Measurements from ENCODE around the gene KRTAP10-4. TPM values are rescaled to one million over a fixed set of nuclear protein-coding genes. Genes with fewer than 3 reads are reported as not detected.
"Not testable (repeated sequence)": the region's sequence is repeated elsewhere in the genome, so short reads cannot be mapped to it uniquely, and the experiment has no call there.

KRTAP10-4 gene
- total and polyA plus RNA-seq, 2 donors: not detected

DNA sequence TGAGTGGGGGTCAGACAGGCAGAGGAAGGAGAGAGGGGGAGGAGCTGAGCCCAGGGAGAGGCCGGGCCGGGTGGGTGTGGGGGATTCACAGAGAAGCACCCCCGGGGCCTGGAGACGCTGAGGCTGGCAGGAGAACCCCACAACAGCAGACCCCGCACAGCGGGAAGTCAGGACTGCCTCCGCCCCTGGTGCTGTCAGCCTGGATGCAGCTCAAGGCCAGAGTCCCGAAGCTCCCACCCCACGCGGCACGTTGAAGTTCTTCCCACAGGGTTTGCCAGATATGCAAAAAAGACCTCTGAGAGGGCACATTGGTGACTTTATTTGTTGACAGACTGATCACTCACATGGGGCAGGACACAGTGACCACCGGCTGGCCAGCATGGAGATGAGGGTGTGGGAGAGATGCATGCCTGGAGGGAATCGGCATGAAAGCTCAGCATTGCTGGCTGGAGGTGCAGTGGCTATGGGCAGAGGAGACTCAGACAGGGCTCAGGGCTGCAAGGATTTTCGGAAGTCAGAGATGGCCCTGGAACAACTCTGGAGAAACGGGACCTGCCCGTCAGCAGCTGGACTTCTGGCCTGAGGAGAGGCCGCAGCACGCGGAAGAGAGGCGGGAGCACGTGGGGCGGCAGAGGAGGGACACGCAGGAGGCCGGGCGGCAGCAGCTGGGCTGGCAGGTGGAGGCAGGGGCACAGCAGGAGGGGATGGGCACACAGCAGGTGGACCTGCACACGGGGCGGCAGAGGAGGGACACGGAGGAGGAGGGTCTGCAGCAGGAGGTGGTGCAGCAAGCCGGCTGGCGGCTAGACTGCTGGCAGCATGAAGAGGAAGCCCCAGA, 15.8 kb upstream of the KRTAP10-4 start:
- no peaks in the 10 kb centered on the region for H3K4me1 ChIP-seq (ENCODE audit: insufficient read depth)
- no peaks in the 10 kb centered on the region for H3K36me3 ChIP-seq (ENCODE audit: insufficient read depth)
- no peak overlapping the region for H3K27ac ChIP-seq (ENCODE audit: low read depth)
- 47% methylated on average over 30 of the region's 30 CpGs for WGBS
- no peak overlapping the region for H3K4me3 ChIP-seq (ENCODE audit: low read depth, low read length)
- no peak for DNase-seq (ENCODE audit: extremely low spot score)

DNA sequence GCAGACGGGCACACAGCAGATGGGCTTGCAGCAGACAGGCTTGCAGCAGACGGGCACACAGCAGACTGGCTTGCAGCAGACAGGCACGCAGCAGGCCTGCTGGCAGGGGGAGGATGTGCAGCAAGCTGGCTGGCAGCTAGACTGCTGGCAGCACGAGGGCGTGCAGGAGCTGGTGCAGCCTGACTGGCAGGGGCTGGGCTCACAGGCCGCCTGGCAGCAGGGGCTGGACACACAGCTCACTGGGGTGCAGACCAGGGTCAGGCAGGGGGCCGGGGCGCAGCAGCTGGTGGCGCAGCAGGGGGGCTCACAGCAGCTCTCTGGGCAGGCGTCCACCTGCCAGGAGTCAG, 15.2 kb upstream of the KRTAP10-4 start:
- not testable (repeated sequence) for H3K27ac ChIP-seq (ENCODE audit: low read depth); H3K4me1 ChIP-seq (ENCODE audit: insufficient read depth); H3K4me3 ChIP-seq (ENCODE audit: low read depth, low read length); H3K36me3 ChIP-seq (ENCODE audit: insufficient read depth); DNase-seq (ENCODE audit: extremely low spot score)
- 65% methylated on average over 10 of the region's 10 CpGs for WGBS

DNA sequence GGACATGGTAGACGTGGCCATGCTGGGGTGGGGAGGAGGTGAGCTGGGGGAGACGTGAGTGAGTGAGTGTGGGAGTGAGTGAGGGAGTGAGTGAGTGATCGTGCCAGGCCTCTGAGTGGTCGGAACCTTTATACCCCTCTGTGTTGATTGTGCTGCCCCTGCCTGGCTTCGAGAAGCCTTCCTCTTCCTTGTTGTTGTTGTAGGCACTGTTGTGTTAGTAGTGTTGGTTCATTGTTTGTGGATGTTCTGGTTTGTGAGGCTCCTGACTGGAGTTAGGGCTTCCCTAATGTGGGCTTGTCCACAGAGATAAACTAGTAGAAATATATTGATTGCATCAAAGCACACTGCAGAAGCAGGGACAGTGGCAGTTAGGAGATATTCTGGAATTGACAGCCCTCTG, 14.8 kb upstream of the KRTAP10-4 start, which contains the start of gene KRTAP10-3:
KRTAP10-3 (minus strand) TSS at position 101 of the 400 bp plus-strand sequence; CDS start at position 21, 80 bp downstream.
- Histone ChIP-seq H3K36me3 (ENCODE audit: insufficient read depth) (no peaks in the 10 kb centered on the region), H3K4me1 (ENCODE audit: insufficient read depth) (no peaks in the 10 kb centered on the region), H3K4me3 (ENCODE audit: low read depth, low read length) (no peak within 1 kb of the TSS), H3K27ac (ENCODE audit: low read depth) (no peak within 1 kb of the TSS)
- DNase-seq (ENCODE audit: extremely low spot score): no peak
- whole genome bisulfite sequencing: 53% methylated on average over 5 of the region's 5 CpGs

DNA sequence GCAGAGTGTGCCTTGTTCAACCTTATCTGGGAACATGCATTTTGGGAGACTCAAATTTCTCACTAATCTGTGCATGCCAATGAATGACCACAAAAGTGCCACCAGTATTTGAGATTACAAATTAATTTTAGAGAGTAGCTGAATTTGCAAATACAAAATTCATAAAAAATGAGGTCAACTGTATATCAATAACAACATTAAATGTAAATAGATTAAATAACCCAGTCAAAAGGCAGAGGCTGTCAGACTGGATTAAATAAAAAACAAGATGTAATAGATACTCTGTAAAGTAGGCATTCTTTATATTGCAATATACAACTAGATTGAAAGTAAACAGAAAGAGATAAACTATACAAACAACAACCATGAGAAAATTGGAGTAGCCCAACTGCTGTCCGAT, 9.4 kb upstream of the KRTAP10-4 start:
- WGBS: 92% methylated on average over 1 of the region's 1 CpG
- Histone ChIP-seq H3K4me1 (ENCODE audit: insufficient read depth) (no peaks in the 10 kb centered on the region), H3K27ac (ENCODE audit: low read depth) (no peak overlapping the region), H3K4me3 (ENCODE audit: low read depth, low read length) (no peak overlapping the region), H3K36me3 (ENCODE audit: insufficient read depth) (no peaks in the 10 kb centered on the region)
- no peak for DNase-seq (ENCODE audit: extremely low spot score)

DNA sequence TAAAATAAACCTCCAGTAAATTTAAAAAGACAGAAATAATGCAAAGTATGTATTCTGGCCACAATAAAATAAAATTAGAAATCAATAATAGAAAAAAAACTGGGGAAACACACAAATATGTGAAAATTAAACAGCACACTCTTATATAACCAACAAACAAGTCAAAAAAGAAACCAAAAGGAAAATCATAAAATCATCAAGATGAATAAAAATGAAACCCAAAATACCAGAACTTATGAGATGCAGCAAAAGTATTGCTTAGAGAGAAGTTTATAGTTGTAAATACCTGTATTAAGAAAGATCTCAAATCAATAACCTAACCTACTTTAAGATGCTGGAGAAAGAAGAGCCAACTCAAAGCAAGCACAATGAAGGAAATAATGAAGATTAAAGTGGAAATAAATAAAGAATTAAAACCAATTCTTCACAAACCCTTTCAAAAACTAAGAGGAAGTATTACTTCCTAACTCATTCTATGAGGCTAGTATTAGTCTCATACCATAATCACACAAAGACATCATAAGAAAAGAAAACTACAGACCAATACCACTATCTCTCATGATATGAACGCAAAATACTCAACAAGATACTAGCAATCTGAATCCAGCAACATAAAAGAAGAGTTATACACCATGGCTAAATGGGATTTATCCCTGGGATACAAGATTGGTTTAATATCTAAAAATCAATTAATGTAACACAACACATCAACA, 8.5 kb upstream of the KRTAP10-4 start:
- no peak for DNase-seq (ENCODE audit: extremely low spot score)
- no peaks in the 10 kb centered on the region for H3K36me3 ChIP-seq (ENCODE audit: insufficient read depth)
- no peak overlapping the region for H3K27ac ChIP-seq (ENCODE audit: low read depth)
- 37% methylated on average over 1 of the region's 1 CpG for WGBS
- no peaks in the 10 kb centered on the region for H3K4me1 ChIP-seq (ENCODE audit: insufficient read depth)
- no peak overlapping the region for H3K4me3 ChIP-seq (ENCODE audit: low read depth, low read length)

DNA sequence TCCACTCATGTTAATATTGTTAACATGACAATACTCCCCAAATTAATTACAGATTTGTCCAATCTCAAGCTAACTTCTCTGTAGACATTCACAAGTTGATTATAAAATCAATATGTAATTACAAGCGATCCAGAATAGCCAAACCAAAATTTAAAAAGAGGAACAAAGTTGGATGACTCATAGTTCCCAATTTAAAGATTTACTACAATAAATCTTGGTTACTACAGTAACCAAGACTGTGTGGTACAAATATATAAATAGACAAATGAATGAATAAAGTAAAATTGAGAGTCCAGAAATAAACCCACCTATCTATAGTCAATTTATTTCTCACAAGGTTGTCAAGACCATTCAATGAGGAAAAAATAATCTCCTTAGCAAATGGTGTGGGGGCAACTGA, 7.1 kb upstream of the KRTAP10-4 start:
- Histone ChIP-seq H3K4me3 (ENCODE audit: low read depth, low read length) (no peak overlapping the region), H3K36me3 (ENCODE audit: insufficient read depth) (no peaks in the 10 kb centered on the region), H3K27ac (ENCODE audit: low read depth) (no peak overlapping the region), H3K4me1 (ENCODE audit: insufficient read depth) (no peaks in the 10 kb centered on the region)
- no peak for DNase-seq (ENCODE audit: extremely low spot score)
- WGBS: 66% methylated on average over 1 of the region's 1 CpG

DNA sequence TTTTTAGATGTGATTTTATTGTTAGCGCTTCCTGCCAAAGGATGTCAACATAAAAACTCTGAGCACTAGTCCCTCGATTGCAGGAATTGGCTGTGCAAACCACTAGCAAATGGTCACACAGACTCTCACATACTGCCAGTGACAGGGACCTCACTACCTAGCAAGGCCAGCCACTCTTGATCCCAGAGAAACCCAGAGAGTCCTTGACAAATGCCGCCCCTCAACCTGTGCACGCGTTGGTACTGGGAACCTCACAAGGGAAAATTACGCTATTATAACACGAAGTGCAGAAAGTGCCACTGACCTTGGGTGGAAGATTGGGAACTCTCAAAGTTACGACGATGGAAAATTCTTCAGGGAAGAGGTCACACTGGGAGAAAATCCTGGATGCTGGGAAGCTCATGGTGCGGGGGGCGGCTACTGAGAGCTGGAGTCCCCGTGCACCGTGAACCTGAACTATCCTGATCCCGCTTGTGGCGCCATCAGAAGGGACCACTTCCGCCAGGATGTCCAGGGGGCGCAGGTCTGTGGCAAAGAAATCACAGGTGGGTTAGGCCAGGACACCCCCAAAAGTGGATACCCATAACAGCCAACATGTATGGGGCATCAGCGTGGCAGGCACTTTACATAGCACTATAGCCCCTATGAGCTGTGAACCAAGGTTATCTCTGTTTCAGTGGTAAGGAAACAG, 5.9 kb upstream of the KRTAP10-4 start:
- no peak for DNase-seq (ENCODE audit: extremely low spot score)
- WGBS: 91% methylated on average over 18 of the region's 18 CpGs
- Histone ChIP-seq H3K36me3 (ENCODE audit: insufficient read depth) (no peaks in the 10 kb centered on the region), H3K4me3 (ENCODE audit: low read depth, low read length) (no peak overlapping the region), H3K27ac (ENCODE audit: low read depth) (no peak overlapping the region), H3K4me1 (ENCODE audit: insufficient read depth) (no peaks in the 10 kb centered on the region)

DNA sequence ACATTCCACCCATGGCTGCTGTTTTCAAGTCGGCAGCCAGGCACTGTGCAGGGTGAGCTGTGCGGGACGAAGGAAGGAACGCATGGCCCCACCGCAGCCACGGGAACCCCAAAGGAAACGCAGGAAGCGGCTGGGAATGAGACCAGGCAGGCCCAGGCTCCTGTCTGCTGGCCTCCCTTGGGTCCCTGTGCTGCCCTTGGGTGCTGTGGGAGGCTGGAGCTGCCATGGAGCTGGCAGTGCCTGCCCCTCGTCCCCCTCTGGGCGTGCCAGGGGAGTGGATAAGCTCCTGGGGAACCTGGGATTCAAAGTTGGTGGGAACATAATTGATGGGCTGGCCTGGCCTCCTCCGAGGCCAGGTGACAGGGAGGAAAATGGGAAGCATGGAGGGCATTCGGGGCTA, 5.3 kb upstream of the KRTAP10-4 start:
- Histone ChIP-seq H3K27ac (ENCODE audit: low read depth) (no peak overlapping the region), H3K4me1 (ENCODE audit: insufficient read depth) (no peaks in the 10 kb centered on the region), H3K36me3 (ENCODE audit: insufficient read depth) (no peaks in the 10 kb centered on the region), H3K4me3 (ENCODE audit: low read depth, low read length) (no peak overlapping the region)
- WGBS: 79% methylated on average over 12 of the region's 12 CpGs
- no peak for DNase-seq (ENCODE audit: extremely low spot score)

DNA sequence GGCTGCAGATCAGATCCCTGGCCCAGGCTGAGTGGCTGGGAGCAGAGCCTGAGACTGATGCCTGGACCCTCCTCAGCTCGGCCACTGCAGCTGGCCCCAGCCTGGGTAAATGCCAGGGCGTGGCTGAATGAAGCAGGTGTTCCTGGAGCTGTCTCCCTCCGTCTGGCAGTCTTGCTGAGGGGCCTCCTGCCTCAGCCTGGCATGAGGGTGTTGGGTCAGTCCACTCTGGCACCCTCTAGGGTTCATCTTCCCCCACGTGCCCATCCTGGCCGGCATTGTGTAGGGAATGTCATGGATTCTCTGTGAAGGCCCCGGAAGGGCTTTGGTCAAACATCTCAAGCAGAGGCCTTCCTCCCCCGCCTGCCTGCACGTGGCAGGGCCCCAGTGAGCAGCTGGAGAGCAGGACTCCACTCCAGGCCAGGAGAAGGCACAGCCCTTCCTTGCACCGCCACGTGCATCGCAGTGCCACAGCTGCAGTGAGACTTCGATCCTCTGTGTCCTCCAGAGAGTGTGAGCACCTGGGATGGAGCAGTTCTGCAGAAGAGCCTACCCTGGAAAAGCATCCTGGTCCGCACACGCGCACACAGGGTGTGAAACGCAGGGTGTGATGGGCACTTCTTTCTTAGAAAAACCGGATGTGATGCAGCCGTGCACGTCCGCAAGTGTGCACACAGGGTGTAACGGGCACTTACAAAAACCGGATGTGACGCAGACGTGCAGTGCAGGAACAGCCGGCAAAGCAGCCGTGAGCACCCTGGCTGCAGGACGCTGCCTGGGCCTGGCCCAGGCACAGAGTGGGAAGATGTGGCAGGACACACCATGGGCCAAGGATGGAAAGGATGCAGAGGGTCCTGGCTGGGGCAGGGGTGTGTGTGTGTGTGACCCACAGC, 4.6 kb upstream of the KRTAP10-4 start:
- Histone ChIP-seq H3K4me1 (ENCODE audit: insufficient read depth) (no peaks in the 10 kb centered on the region), H3K4me3 (ENCODE audit: low read depth, low read length) (no peak overlapping the region), H3K27ac (ENCODE audit: low read depth) (no peak overlapping the region), H3K36me3 (ENCODE audit: insufficient read depth) (no peaks in the 10 kb centered on the region)
- DNase-seq (ENCODE audit: extremely low spot score): no peak
- 73% methylated on average over 27 of the region's 27 CpGs for WGBS

DNA sequence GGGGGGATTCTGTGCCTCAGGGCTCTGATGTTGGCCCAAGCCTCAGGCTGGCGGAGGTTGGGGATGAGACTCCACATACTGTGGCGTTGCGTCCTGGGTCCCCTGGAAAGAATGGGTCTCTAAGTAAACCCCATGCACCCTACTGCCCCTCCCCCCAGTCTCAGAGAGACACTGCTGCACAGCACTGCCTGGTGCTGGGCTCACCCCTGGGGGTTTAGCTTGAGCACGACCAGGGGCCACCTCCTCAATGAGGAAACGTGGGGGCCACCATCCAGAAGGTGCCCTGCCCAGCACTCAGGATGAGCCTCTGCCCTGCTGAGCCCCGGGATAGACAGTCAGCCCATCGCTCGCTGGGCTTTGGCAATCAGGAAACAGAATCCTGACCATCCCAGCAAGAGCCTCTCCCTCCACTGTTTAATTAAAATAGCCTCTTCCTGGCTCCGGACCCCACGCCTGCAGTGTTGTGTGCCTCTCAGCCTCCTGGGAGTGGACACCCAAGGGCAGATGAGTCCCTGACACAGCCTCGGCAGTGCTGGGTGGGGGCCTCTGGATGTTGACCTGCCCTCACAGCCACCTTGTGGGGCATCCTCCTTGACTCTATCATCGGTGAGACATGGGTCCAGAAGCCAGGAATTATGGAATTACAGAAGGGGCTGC, 3.5 kb upstream of the KRTAP10-4 start:
- no peak for DNase-seq (ENCODE audit: extremely low spot score)

DNA sequence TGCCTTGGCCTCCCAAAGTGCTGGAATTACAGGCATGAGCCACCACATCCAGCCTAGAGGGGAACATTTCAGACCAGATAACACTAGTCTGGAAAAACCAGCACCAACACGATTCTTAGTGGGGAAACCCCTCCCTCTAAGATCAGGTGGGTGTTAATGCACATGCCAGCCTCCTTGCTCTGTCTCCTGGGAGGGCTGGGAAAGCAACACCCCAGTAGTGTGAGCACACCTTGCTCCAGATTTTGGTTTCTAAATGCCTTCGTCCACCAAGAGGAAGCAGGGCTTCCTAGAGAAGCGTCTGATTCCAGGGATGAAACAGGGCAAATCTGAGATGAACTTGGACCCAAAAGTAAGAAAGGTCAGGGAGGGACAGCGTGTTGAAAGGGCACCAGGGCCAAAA, 2.2 kb upstream of the KRTAP10-4 start:
- Histone ChIP-seq H3K36me3 (ENCODE audit: insufficient read depth) (no peaks in the 10 kb centered on the region), H3K4me3 (ENCODE audit: low read depth, low read length) (no peak overlapping the region), H3K4me1 (ENCODE audit: insufficient read depth) (no peaks in the 10 kb centered on the region), H3K27ac (ENCODE audit: low read depth) (no peak overlapping the region)
- no peak for DNase-seq (ENCODE audit: extremely low spot score)
- WGBS: 78% methylated on average over 4 of the region's 4 CpGs

More for the DNA sequence above, 3.5 kb upstream of the KRTAP10-4 start:
- H3K36me3 ChIP-seq (ENCODE audit: insufficient read depth): no peaks in the 10 kb centered on the region
- H3K4me1 ChIP-seq (ENCODE audit: insufficient read depth): no peaks in the 10 kb centered on the region
- 84% methylated on average over 12 of the region's 12 CpGs for WGBS
- no peak overlapping the region for H3K4me3 ChIP-seq (ENCODE audit: low read depth, low read length)
- H3K27ac ChIP-seq (ENCODE audit: low read depth): no peak overlapping the region

DNA sequence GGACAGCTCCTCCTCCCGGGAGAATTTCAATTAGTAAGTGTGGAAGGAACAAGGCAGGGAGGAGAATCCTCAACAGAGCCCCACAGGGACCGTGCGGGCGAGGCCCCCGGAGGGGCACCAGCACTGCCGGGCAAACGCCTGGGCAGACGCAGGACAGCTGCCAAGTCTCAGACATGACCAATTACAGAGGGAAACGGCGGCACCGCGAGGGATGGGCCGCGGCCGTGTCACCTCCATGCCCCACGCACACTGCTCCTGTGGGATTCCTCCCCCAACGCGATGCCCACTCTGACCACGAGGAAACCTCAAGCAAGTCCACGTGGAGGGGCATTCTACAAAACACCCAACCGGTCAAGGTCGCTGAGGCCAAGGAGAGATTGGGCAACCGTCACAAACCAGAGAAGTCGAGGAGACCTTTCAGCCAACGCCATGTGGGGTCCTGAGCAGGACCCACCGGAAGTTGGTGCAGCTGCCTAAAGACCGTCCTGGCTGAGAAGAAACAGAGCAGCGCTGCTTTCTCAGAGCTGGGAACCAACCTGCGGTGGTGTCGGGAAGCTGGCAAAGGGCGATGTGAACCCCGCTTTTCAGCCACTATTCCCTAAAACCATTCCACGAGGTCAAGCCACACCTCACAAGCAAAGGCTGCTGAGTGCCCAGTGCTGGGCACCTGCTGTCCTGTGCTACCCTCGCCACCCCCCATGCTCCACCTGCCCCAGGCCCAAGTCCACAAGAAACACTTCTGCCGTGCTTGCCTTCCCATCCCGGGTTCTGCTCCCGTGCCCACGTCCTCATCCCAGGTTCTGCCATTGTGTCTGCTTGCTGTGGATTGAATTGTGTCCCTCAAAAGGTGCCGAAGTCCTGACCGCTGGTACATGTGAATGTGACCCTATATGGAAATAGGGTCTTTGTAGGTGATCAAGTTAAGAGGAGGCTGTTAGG, 1.4 kb upstream of the KRTAP10-4 start:
- Histone ChIP-seq H3K27ac (ENCODE audit: low read depth) (no peak overlapping the region), H3K4me1 (ENCODE audit: insufficient read depth) (no peaks in the 10 kb centered on the region), H3K36me3 (ENCODE audit: insufficient read depth) (no peaks in the 10 kb centered on the region), H3K4me3 (ENCODE audit: low read depth, low read length) (no peak overlapping the region)
- WGBS: 90% methylated on average over 40 of the region's 40 CpGs
- DNase-seq (ENCODE audit: extremely low spot score): no peak
